Lung (tissue), 12 donors: ENCODE data around the gene TEF. TPM values are rescaled to one million over a fixed set of nuclear protein-coding genes. Genes with fewer than 3 reads are reported as not detected.
"Not testable (repeated sequence)": the region's sequence is repeated elsewhere in the genome, so short reads cannot be mapped to it uniquely, and the experiment has no call there.

Source experiments
- ATAC-seq: fragments of 200-7000 bp; cut with Tn5 transposase; one replicate; pipeline ENCODE4 v1.9.1; 2020; ENCODE audit warnings: moderate number of reproducible peaks; ENCODE audit not compliant: insufficient read depth, low FRiP score
- DNase-seq, 3 donors: peaks; one replicate each; pipeline ENCODE4 v3.0.0-alpha.2; 2013 to 2017
- H3K27ac ChIP-seq, 2 donors: one replicate each; pipeline ENCODE4 v1.5.1; 2013; ENCODE audit warnings: mild to moderate bottlenecking in 2 of 2, moderate library complexity in 2 of 2, control low read depth in 1 of 2, inconsistent platforms in 1 of 2, low read depth in 1 of 2, low read length in 1 of 2
- H3K27me3 ChIP-seq, 3 donors: one replicate each; pipeline ENCODE4 v1.5.1; 2013; ENCODE audit warnings: low read length in 2 of 3; ENCODE audit not compliant: control insufficient read depth in 3 of 3, insufficient read depth in 3 of 3
- H3K36me3 ChIP-seq, 4 donors: one replicate each; pipeline ENCODE4 v1.5.1; 2013; ENCODE audit warnings: low read length in 4 of 4, mild to moderate bottlenecking in 1 of 4, moderate library complexity in 1 of 4; ENCODE audit not compliant: control insufficient read depth in 4 of 4, insufficient read depth in 4 of 4
- H3K4me1 ChIP-seq, 5 donors: one replicate each; pipeline ENCODE4 v1.5.1; 2013; ENCODE audit warnings: low read length in 5 of 5, mild to moderate bottlenecking in 2 of 5, moderate library complexity in 1 of 5; ENCODE audit not compliant: control insufficient read depth in 5 of 5, insufficient read depth in 5 of 5
- H3K4me3 ChIP-seq: one replicate; pipeline ENCODE4 v1.5.1; 2013; ENCODE audit warnings: mild to moderate bottlenecking, control low read depth, moderate library complexity
- H3K9ac ChIP-seq, 2 donors: one replicate each; pipeline ENCODE4 v1.5.1; 2013; ENCODE audit warnings: low read length in 2 of 2, control low read depth in 1 of 2; ENCODE audit not compliant: insufficient read depth in 1 of 2
- H3K9me3 ChIP-seq, 4 donors: one replicate each; pipeline ENCODE4 v1.5.1; 2013; ENCODE audit warnings: low read length in 3 of 4, mild to moderate bottlenecking in 1 of 4, moderate library complexity in 1 of 4; ENCODE audit not compliant: control insufficient read depth in 4 of 4, insufficient read depth in 3 of 4
- WGBS, 2 donors: extraction: QIAGEN DNeasy Blood & Tissue Kit; methylation state at CpG; one replicate each; pipeline ENCODE4 v1.1.7; 2013; 5-methylcytosine and 5-hydroxymethylcytosine counted together
- polyA plus RNA-seq, 2 donors: library from polyadenylated mRNA; stranded (reverse); fragments of 200-250 nt; gene quantifications; one replicate each; pipeline ENCODE4 v1.2.1, GENCODE V29; 2013
- total RNA-seq, 2 donors: library from RNA; depleted of rRNA in 1 of 2; stranded (reverse); fragments of >200 nt in 1 of 2; gene quantifications; one replicate each; pipeline ENCODE4 v1.2.1, GENCODE V29; 2014 to 2021
- TF ChIP-seq, protein P1 (sequence below): IDR thresholded peaks from 2 replicates; pipeline ENCODE4 v1.5.1; 2012; ENCODE audit warnings: mild to moderate bottlenecking; ENCODE audit errors: control extremely low read depth, extremely low read depth
- donor health status: control.
- donor health status: control.
- donor health status: Bipolar disorder and iron deficiency.
- donor health status: healthy.
- donor health status: DM: yes; HTN: yes; CAD: no.

TEF gene
- total and polyA plus RNA-seq, 4 donors = 6.4 to 23.8 (median 14.1) TPM

DNA sequence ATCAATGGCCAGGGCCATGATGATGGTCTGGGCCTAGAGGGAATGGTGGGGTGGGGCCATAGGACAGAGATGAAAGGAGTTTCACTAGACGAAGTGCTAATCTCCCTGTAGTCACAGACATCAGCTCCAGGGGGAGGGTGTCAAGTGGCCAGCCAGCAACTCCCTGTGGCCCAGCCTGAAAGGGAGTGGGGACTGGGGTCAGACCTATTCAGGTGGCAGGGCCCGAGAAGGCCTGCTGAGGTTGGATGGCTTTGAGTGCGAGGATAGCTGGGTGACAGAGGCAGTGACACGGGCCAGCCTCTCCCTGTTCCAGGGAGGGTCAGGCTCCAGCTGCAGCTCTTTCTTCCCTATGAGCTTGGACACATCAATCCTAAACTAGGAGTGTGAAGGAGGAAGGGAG, 53.8 kb downstream of the TEF start:
- H3K36me3 ChIP-seq = peaks cover 34 to 54% (median 40%) of the 10 kb centered on the region in 4 donors

DNA sequence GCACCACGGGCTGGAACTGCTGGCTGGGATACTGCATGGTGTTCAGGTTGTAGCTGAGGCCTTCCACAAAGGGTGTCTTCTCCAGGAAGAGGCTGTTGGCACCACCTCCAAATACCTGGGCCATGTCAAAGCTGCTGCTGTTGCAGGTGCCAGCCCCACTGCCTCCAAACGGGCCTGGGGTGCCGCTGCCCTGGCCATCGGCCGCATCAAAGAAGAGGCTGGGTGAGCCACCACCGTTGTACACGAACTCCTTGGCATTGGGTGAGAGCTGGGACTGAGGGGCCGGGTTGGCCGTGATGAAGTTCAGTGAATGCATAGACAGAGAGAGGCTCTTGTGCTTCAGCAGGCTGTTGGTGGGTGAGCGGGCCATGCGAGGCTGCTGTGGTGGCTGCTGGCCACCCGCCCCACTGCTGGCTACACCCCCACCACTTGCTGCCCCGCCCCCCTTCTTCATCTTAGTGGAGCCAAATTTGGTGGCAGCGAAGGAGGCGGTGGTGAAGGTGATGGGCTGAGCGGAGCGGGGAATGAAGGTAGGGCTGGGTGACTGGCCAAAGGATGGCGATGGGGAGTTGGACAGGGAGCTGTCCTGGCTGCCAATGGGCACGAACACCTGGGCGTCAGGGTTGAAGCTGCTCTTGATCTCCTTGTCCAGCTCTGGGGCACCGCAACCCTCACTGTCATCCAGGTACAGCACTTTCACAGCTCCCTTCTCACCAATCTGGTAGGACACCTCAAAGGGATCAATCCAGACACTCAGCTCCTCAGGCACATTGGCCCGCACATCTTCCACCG, 54.8 kb downstream of the TEF start:
- no peak overlapping the region for H3K9ac ChIP-seq
- H3K27me3 ChIP-seq = no peaks in the 10 kb centered on the region
- peaks cover 0 to 8% (median 0%) of the 10 kb centered on the region in 5 donors for H3K4me1 ChIP-seq
- WGBS, 2 donors = 88 to 91% methylated on average over 22 to 23 of the region's 23 CpGs
- H3K27ac ChIP-seq = no peak overlapping the region
- ATAC-seq = no peak
- DNase-seq = no peak
- TF ChIP-seq, protein P1, sequence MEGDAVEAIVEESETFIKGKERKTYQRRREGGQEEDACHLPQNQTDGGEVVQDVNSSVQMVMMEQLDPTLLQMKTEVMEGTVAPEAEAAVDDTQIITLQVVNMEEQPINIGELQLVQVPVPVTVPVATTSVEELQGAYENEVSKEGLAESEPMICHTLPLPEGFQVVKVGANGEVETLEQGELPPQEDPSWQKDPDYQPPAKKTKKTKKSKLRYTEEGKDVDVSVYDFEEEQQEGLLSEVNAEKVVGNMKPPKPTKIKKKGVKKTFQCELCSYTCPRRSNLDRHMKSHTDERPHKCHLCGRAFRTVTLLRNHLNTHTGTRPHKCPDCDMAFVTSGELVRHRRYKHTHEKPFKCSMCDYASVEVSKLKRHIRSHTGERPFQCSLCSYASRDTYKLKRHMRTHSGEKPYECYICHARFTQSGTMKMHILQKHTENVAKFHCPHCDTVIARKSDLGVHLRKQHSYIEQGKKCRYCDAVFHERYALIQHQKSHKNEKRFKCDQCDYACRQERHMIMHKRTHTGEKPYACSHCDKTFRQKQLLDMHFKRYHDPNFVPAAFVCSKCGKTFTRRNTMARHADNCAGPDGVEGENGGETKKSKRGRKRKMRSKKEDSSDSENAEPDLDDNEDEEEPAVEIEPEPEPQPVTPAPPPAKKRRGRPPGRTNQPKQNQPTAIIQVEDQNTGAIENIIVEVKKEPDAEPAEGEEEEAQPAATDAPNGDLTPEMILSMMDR = no peak
- no peak overlapping the region for H3K4me3 ChIP-seq
- peaks cover 34 to 53% (median 38%) of the 10 kb centered on the region in 4 donors for H3K36me3 ChIP-seq
- H3K9me3 ChIP-seq = no peaks in the 10 kb centered on the region

More for the DNA sequence above, 53.8 kb downstream of the TEF start:
- H3K4me3 ChIP-seq = no peak overlapping the region
- H3K4me1 ChIP-seq = peaks cover 0 to 8% (median 0%) of the 10 kb centered on the region in 5 donors
- H3K9ac ChIP-seq = no peak overlapping the region
- DNase-seq (no peak), ATAC-seq (no peak)
- TF ChIP-seq, protein P1 = no peak
- H3K9me3 ChIP-seq = no peaks in the 10 kb centered on the region
- no peaks in the 10 kb centered on the region for H3K27me3 ChIP-seq
- no peak overlapping the region for H3K27ac ChIP-seq
- WGBS, 2 donors = 76 to 89% methylated on average over 4 of the region's 4 CpGs

DNA sequence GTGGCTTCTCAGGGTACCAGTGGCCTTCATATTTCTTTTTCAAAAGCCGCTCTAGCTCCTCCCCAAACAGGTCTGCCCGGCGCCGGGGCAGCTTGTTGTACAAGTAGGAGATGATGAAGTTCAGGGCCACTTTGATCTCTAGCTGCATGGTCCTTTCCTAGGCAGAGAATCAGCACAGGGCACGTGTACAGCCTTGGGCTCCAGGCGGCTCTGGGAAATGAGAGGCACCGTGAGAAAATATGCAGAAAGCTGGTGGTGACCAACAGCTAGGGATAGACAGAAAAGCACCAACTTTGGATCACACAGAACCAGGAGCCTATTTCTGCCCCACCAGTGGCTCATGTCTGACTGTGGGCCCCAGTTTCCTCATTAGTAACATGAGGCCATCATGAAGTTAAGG, 55.5 kb downstream of the TEF start:
- ATAC-seq (no peak), DNase-seq (no peak)
- H3K9me3 ChIP-seq = no peaks in the 10 kb centered on the region
- no peaks in the 10 kb centered on the region for H3K27me3 ChIP-seq
- peaks cover 34 to 48% (median 36%) of the 10 kb centered on the region in 4 donors for H3K36me3 ChIP-seq
- H3K4me1 ChIP-seq = peaks cover 0 to 8% (median 0%) of the 10 kb centered on the region in 5 donors
- H3K9ac ChIP-seq = no peak overlapping the region
- no peak overlapping the region for H3K4me3 ChIP-seq
- WGBS, 2 donors = 89 to 91% methylated on average over 7 of the region's 7 CpGs
- no peak overlapping the region for H3K27ac ChIP-seq
- TF ChIP-seq, protein P1 = no peak

DNA sequence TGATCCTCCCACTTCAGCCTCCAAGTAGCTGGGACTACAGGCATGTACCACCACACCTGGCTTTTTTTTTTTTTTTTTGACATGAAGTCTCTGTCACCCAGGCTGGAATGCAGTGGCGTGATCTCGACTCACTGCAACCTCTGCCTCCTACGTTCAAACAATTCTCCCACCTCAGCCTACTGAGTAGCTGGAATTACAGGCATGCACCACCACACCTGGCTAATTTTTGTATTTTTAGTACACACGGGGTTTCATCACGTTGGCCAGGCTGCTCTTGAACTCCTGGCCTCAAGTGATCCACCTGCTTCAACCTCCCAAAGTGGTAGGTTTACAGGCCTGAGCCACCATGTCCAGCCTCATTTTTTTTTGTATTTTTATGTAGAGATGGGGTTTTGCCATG, 58.8 kb downstream of the TEF start:
- H3K27me3 ChIP-seq, H3K9me3 ChIP-seq, DNase-seq, ATAC-seq, H3K4me1 ChIP-seq, H3K27ac ChIP-seq, H3K4me3 ChIP-seq, H3K9ac ChIP-seq: not testable (repeated sequence)
- H3K36me3 ChIP-seq = peaks cover 23 to 35% (median 29%) of the 10 kb centered on the region in 4 donors
- WGBS, 2 donors = 79 to 87% methylated on average over 5 of the region's 5 CpGs
